GM19035 (cell line): ENCODE measurements around the gene PCNX1.
"Not testable (repeated sequence)": the region's sequence is repeated elsewhere in the genome, so short reads cannot be mapped to it uniquely, and the experiment has no call there.

ENCODE experiments used
- ATAC-seq: cut with Tn5 transposase; IDR thresholded peaks from one replicate; pipeline ENCODE4 v1.9.1; 2021; ENCODE audit not compliant: unreplicated experiment

The PCNX1 gene

GRCh38 chr14:71143381-71144290, 236.4 kb downstream of the PCNX1 start:
- no peak for ATAC-seq

DNA sequence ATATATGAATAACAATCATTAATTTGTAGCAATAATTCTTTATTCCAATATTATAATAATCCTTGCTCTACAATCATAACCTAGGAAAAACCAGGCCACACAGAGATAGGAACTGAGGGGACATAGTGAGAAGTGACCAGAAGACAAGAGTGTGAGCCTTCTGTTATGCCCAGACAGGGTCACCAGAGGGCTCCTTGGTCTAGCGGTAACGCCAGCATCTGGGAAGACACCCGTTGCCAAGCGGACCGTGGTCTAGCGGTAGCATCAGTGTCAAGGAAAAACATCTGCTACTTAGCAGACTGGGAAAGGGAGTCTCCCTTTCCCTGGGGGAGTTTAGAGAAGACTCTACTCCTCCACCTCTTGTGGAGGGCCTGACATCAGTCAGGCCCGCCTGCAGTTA, 240.1 kb downstream of the PCNX1 start:
- ATAC-seq = not testable (repeated sequence)

GRCh38 chr14:71148627-71149026, 241.4 kb downstream of the PCNX1 start:
- no peak for ATAC-seq

- no peak for ATAC-seq
These were observed 243.5 kb downstream of the PCNX1 start for GRCh38 chr14:71150737-71151136.

- ATAC-seq = no peak
These were observed 248.5 kb downstream of the PCNX1 start for GRCh38 chr14:71155743-71156142.

GRCh38 chr14:71163050-71163841, 256.0 kb downstream of the PCNX1 start:
- no peak for ATAC-seq

DNA sequence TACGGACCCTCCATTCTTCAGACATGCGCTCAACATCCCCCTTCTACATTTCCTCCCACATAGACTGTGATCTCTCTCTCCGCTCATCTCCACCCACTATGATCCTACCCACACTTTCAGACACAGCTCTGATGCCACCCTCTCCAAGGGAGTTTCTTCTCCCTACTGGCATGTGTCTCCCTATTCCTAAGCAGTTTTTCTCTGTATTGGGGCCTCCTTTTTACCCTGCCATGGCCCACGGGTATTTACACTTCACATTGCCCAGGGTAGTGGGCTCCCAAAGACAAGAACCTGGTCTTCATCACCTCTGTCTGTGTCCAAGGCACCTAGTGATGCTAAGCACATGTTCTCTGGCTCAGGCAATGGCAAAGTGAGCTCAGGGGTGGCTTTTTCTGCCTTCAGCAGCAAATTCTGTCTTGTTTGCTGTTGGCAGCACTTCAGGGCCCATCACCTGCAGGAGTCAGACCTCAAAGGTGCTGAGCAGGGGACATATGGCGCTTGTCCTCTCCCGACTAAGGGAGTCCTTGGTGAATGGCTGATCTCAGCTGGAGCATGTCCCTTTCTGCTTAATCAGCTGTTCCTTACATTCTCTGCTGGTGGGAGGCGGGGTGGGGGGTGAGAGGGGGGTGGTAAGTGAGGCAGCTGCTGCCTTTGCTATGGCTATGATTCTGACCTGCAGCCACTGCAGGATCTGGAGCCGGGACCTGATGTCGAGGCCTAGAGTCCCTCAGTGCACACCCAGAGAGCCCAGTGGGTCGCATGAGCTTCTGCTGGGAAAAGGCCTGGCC, 256.8 kb downstream of the PCNX1 start:
- ATAC-seq = no peak
